HEK293T (cell line): ENCODE measurements around the gene RAB11FIP4.

Experiments used
- ARNT ChIP-seq: fragments of 450-650 bp; IDR thresholded peaks from 2 replicates; pipeline ENCODE4 v1.6.1; 2017; ENCODE audit warnings: mild to moderate bottlenecking
- BHLHE40 ChIP-seq: fragments of 450-650 bp; IDR thresholded peaks from 2 replicates; pipeline ENCODE4 v1.6.1; 2016; ENCODE audit warnings: mild to moderate bottlenecking, moderate library complexity, borderline replicate concordance
- CTBP1 ChIP-seq: fragments of 450-650 bp; IDR thresholded peaks from 2 replicates; pipeline ENCODE4 v1.6.1; 2016; ENCODE audit warnings: borderline replicate concordance
- ELF4 ChIP-seq: fragments of 450-650 bp; IDR thresholded peaks from 2 replicates; pipeline ENCODE4 v1.6.1; 2017; ENCODE audit warnings: antibody characterized with exemption
- FOXA1 ChIP-seq: fragments of 450-650 bp; IDR thresholded peaks from 2 replicates; pipeline ENCODE4 v1.6.1; 2016; ENCODE audit warnings: mild to moderate bottlenecking
- FOXK2 ChIP-seq: fragments of 450-650 bp; IDR thresholded peaks from 2 replicates; pipeline ENCODE4 v1.6.1; 2016; ENCODE audit warnings: mild to moderate bottlenecking
- FOXM1 ChIP-seq: fragments of 450-650 bp; IDR thresholded peaks from 2 replicates; pipeline ENCODE4 v1.6.1; 2017; ENCODE audit warnings: mild to moderate bottlenecking, borderline replicate concordance
- HDGF ChIP-seq: fragments of 450-650 bp; IDR thresholded peaks from 2 replicates; pipeline ENCODE4 v1.6.1; 2017; ENCODE audit warnings: antibody characterized with exemption, borderline replicate concordance
- L3MBTL2 ChIP-seq: fragments of 450-650 bp; conservative IDR thresholded peaks from 2 replicates; pipeline ENCODE4 v1.6.1; 2016; ENCODE audit warnings: mild to moderate bottlenecking
- NFRKB ChIP-seq: fragments of 450-650 bp; IDR thresholded peaks from 2 replicates; pipeline ENCODE4 v1.6.1; 2016; ENCODE audit warnings: mild to moderate bottlenecking, moderate library complexity
- SP1 ChIP-seq: fragments of 450-650 bp; IDR thresholded peaks from 2 replicates; pipeline ENCODE4 v1.6.1; 2017
- SUZ12 ChIP-seq: fragments of 450-650 bp; IDR thresholded peaks from 2 replicates; pipeline ENCODE4 v1.6.1; 2016; ENCODE audit warnings: mild to moderate bottlenecking

GRCh38 chr17:31456814-31457213, 65.3 kb downstream of the RAB11FIP4 start:
- TF ChIP-seq L3MBTL2 (no peak), SUZ12 (no peak), FOXM1 (no peak), CTBP1 (no peak), ELF4 (no peak), FOXK2 (no peak), SP1 (no peak), FOXA1 (no peak), NFRKB (no peak), ARNT (no peak), HDGF (no peak), BHLHE40 (no peak)
